Stimulated activated CD4-positive, alpha-beta T cell treated with anti-CD3 and anti-CD28 coated beads, Interleukin-1b, Interleukin-23, amount 100 ng/mL, for 24 hours (primary cell): Measurements from ENCODE around the gene DENND1A.

Experiments
- DNase-seq, 4 experiments: peaks; one replicate each; pipeline ENCODE4 v3.0.0-alpha.2; 2020; ENCODE audit warnings: low read depth in 4 of 4, low spot score in 1 of 4

The DENND1A gene

GRCh38 chr9:123689701-123690428, 240.1 kb downstream of the DENND1A start:
- DNase-seq, result no peak

- DNase-seq, result no peak
Observed at GRCh38 chr9:123687246-123687751, 242.6 kb downstream of the DENND1A start.

GRCh38 chr9:123686829-123687192, 243.1 kb downstream of the DENND1A start:
- no peak for DNase-seq

GRCh38 chr9:123686131-123686828, 243.6 kb downstream of the DENND1A start:
- no peak for DNase-seq

GRCh38 chr9:123685489-123686083, 244.3 kb downstream of the DENND1A start:
- no peak for DNase-seq

GRCh38 chr9:123684393-123685149, 245.4 kb downstream of the DENND1A start:
- no peak for DNase-seq

GRCh38 chr9:123682746-123683145, 247.2 kb downstream of the DENND1A start:
- DNase-seq, result no peak

GRCh38 chr9:123680352-123680751, 249.6 kb downstream of the DENND1A start:
- no peak for DNase-seq

- DNase-seq, result no peak
Observed at GRCh38 chr9:123679330-123679987, 250.5 kb downstream of the DENND1A start.

GRCh38 chr9:123678878-123679329, 251.0 kb downstream of the DENND1A start:
- DNase-seq, result no peak

- DNase-seq, result no peak
Observed at GRCh38 chr9:123678038-123678877, 251.7 kb downstream of the DENND1A start.

- no peak for DNase-seq
Observed at GRCh38 chr9:123676869-123677268, 253.1 kb downstream of the DENND1A start.

- DNase-seq, result no peak
Observed at GRCh38 chr9:123669346-123669745, 260.6 kb downstream of the DENND1A start.

GRCh38 chr9:123663529-123663928, 266.4 kb downstream of the DENND1A start:
- no peak for DNase-seq

- DNase-seq, result no peak
Observed at GRCh38 chr9:123662057-123662776, 267.7 kb downstream of the DENND1A start.

GRCh38 chr9:123660691-123661466, 269.0 kb downstream of the DENND1A start:
- no peak for DNase-seq

- DNase-seq, result no peak
Observed at GRCh38 chr9:123659358-123659757, 270.6 kb downstream of the DENND1A start.

- DNase-seq, result no peak
Observed at GRCh38 chr9:123658792-123659191, 271.1 kb downstream of the DENND1A start.
